Adrenal gland (tissue), 12 donors: ENCODE results near the gene KIF6. TPM values are rescaled to one million over a fixed set of nuclear protein-coding genes. Genes with fewer than 3 reads are reported as not detected.

Experiments used
- DNase-seq, 7 donors: peaks; one replicate each; pipeline ENCODE4 v3.0.0-alpha.2; 2019 to 2020
- H3K27ac ChIP-seq, 5 donors: fragments of 200-600 bp; sonication (generic) in 4 of 5; 1 replicate in 3 of 5; 2 replicates in 2 of 5; pipeline versions ENCODE4 v1.5.1 to v1.8.0; 2016 to 2020; ENCODE audit warnings: mild to moderate bottlenecking in 1 of 5
- H3K27me3 ChIP-seq: fragments of 200-600 bp; 2 replicates; pipeline ENCODE4 v1.8.0; 2021
- H3K36me3 ChIP-seq, 2 donors: fragments of 200-600 bp; replicated peaks in 1 of 2; 1 replicate in 1 of 2; 2 replicates in 1 of 2; pipeline versions ENCODE4 v1.5.1 to v1.8.0; 2018 to 2022
- H3K4me1 ChIP-seq, 2 donors: fragments of 200-600 bp; replicated peaks in 1 of 2; 1 replicate in 1 of 2; 2 replicates in 1 of 2; pipeline versions ENCODE4 v1.5.1 to v1.8.0; 2018 to 2021
- H3K4me3 ChIP-seq, 4 donors: fragments of 200-600 bp; sonication (generic) in 3 of 4; one replicate each; pipeline ENCODE4 v1.5.1; 2016 to 2018
- H3K9me3 ChIP-seq, 3 donors: fragments of 200-600 bp; sonication (generic) in 1 of 3; replicated peaks in 1 of 3; 1 replicate in 2 of 3; 2 replicates in 1 of 3; pipeline versions ENCODE4 v1.5.1 to v1.8.0; 2016 to 2021
- CTCF ChIP-seq, 6 experiments: fragments of 450-650 bp in 4 of 6; fragments of 200-600 bp in 2 of 6; sonication (generic) in 1 of 6; IDR thresholded peaks; 1 replicate in 5 of 6; 2 replicates in 1 of 6; pipeline versions ENCODE4 v1.5.1 to v1.8.0; 2016 to 2021; ENCODE audit warnings: antibody characterized with exemption in 6 of 6, mild to moderate bottlenecking in 2 of 6, moderate library complexity in 1 of 6
- POLR2A ChIP-seq, 2 donors: fragments of 450-650 bp; IDR thresholded peaks; one replicate each; pipeline ENCODE4 v1.6.1; 2017; ENCODE audit warnings: antibody characterized with exemption in 2 of 2, mild to moderate bottlenecking in 2 of 2, moderate library complexity in 1 of 2
- WGBS, 4 donors: extraction: QIAGEN DNeasy Blood & Tissue Kit in 2 of 4; methylation state at CpG; one replicate each; pipeline versions ENCODE4 v1.1.5 to v1.1.7; 2013 to 2017; 5-methylcytosine and 5-hydroxymethylcytosine counted together
- intact Hi-C, 2 donors: fragments of 100-400 bp; cut with DNase I; formaldehyde crosslinking; loops; one replicate each; pipeline versions ENCODE4 v1.14.1 to v1.15.0; 2022 to 2023
- polyA plus RNA-seq, 3 donors: library from polyadenylated mRNA; stranded (reverse); fragments of 200-250 nt in 2 of 3; fragments of 350-450 nt in 1 of 3; fragmentation: Illumina TruSeq in 1 of 3; extraction: RNeasy Lipid Tissue Mini Kit (QIAGEN cat#74804) in 1 of 3; gene quantifications; one replicate each; pipeline ENCODE4 v1.2.3, GENCODE V29; 2013 to 2014
- total RNA-seq, 9 donors: library from RNA; depleted of rRNA in 4 of 9; stranded (reverse); fragments of >200 nt in 4 of 9; fragments of 120-200 nt in 1 of 9; fragmentation: NEBNext Ultra II Directional in 1 of 9; extraction: Animal tissue kit (Norgen Biotek cat#: 25700) in 1 of 9; gene quantifications; one replicate each; pipeline versions ENCODE4 v1.1.0 to v1.2.4, GENCODE V29; 2013 to 2023
- donor health status: healthy with polysubstance abuse.
- donor health status: Bipolar disorder and iron deficiency.
- donor health status: DM: yes; HTN: yes; CAD: no.
- donor health status: DM: no; HTN: no; CAD: no.
- donor health status: DM: no; HTN: no; CAD: no.
- donor health status: DM: yes; HTN: yes; CAD: no.

Gene KIF6
- total and polyA plus RNA-seq, 12 donors, result 0.52 to 4.2 (median 0.73) TPM

GRCh38 chr6:39476670-39477069 is 248.5 kb downstream of the KIF6 start:
- no peaks in the 10 kb centered on the region for H3K27me3 ChIP-seq
- intact Hi-C loops, result no loop called here

GRCh38 chr6:39476151-39476550 is 249.1 kb downstream of the KIF6 start:
- intact Hi-C loops, result no loop called here
- no peak overlapping the region for H3K4me3 ChIP-seq
- no peaks in the 10 kb centered on the region for H3K27me3 ChIP-seq
- no peaks in the 10 kb centered on the region for H3K36me3 ChIP-seq
- H3K4me1 ChIP-seq, result no peaks in the 10 kb centered on the region
- no peaks in the 10 kb centered on the region for H3K9me3 ChIP-seq
- 86 to 95% (median 92%) methylated on average over 1 of the region's 1 CpG for WGBS, 4 donors
- H3K27ac ChIP-seq, result no peak overlapping the region
- TF ChIP-seq POLR2A (IDR thresholded peaks at IDR 0.05) (no peak), CTCF (IDR thresholded peaks at IDR 0.05) (no peak)
- no peak for DNase-seq

More at GRCh38 chr6:39476670-39477069, 248.5 kb downstream of the KIF6 start:
- TF ChIP-seq POLR2A (IDR thresholded peaks at IDR 0.05), result no peak
- Histone ChIP-seq H3K36me3 (no peaks in the 10 kb centered on the region), H3K4me3 (no peak overlapping the region), H3K9me3 (no peaks in the 10 kb centered on the region), H3K4me1 (no peaks in the 10 kb centered on the region), H3K27ac (no peak overlapping the region)
- 89 to 94% (median 91%) methylated on average over 1 of the region's 1 CpG for WGBS, 4 donors
- DNase-seq, result no peak

GRCh38 chr6:39471954-39472659 is 253.1 kb downstream of the KIF6 start:
- Histone ChIP-seq H3K27me3 (no peaks in the 10 kb centered on the region), H3K36me3 (no peaks in the 10 kb centered on the region), H3K4me3 (no peak overlapping the region), H3K27ac (no peak overlapping the region), H3K4me1 (no peaks in the 10 kb centered on the region), H3K9me3 (peaks cover 0 to 5% (median 0%) of the 10 kb centered on the region in 3 donors)
- TF ChIP-seq POLR2A (IDR thresholded peaks at IDR 0.05), result no peak
- TF ChIP-seq CTCF (IDR thresholded peaks at IDR 0.05), result no peak
- no peak for DNase-seq
- WGBS, 4 donors, result 68 to 74% (median 72%) methylated on average over 5 of the region's 5 CpGs
- intact Hi-C loops, result no loop called here

- Histone ChIP-seq H3K27ac (no peak overlapping the region), H3K4me3 (no peak overlapping the region), H3K4me1 (no peaks in the 10 kb centered on the region), H3K36me3 (no peaks in the 10 kb centered on the region), H3K9me3 (peaks cover 0 to 5% (median 0%) of the 10 kb centered on the region in 3 donors), H3K27me3 (no peaks in the 10 kb centered on the region)
- WGBS, 4 donors, result 67 to 89% (median 77%) methylated on average over 3 of the region's 3 CpGs
- DNase-seq, result no peak
- no peak for TF ChIP-seq POLR2A (IDR thresholded peaks at IDR 0.05)
- no peak for TF ChIP-seq CTCF (IDR thresholded peaks at IDR 0.05)
- intact Hi-C loops, result no loop called here
Observed at GRCh38 chr6:39470506-39470905, 254.7 kb downstream of the KIF6 start.

- Histone ChIP-seq H3K4me1 (no peaks in the 10 kb centered on the region), H3K36me3 (no peaks in the 10 kb centered on the region), H3K27ac (no peak overlapping the region), H3K4me3 (no peak overlapping the region), H3K9me3 (peaks cover 0 to 5% (median 0%) of the 10 kb centered on the region in 3 donors), H3K27me3 (no peaks in the 10 kb centered on the region)
- intact Hi-C loops, result no loop called here
- no peak for DNase-seq
- 45 to 69% (median 60%) methylated on average over 1 of the region's 1 CpG for WGBS, 4 donors
- TF ChIP-seq POLR2A (IDR thresholded peaks at IDR 0.05), result no peak
- no peak for TF ChIP-seq CTCF (IDR thresholded peaks at IDR 0.05)
Observed at GRCh38 chr6:39468385-39468784, 256.8 kb downstream of the KIF6 start.
